Measurements from ENCODE around the gene LBH. TPM values are rescaled to one million over a fixed set of nuclear protein-coding genes. Genes with fewer than 3 reads are reported as not detected.

Gene LBH
- total and polyA plus RNA-seq, 2 experiments from 2014 or later, result 162 to 285 TPM

- Histone ChIP-seq H3K4me1 (ENCODE audit: insufficient read depth) (peaks cover 18% of the 10 kb centered on the region), H3K9ac (no peak overlapping the region), H3K9me2 (ENCODE audit: insufficient read depth) (no peaks in the 10 kb centered on the region), H3K79me2 (ENCODE audit: insufficient read depth) (peaks cover 72% of the 10 kb centered on the region), H3K4me3 (no peak overlapping the region), H3K4me2 (ENCODE audit: unreplicated experiment) (no peak overlapping the region), H3K27me3 (replicated peaks; ENCODE audit: insufficient read depth) (no peaks in the 10 kb centered on the region), H3K27ac (no peak overlapping the region), H3F3A (ENCODE audit: insufficient read depth) (peaks cover 93% of the 10 kb centered on the region), H4K20me1 (ENCODE audit: insufficient read depth) (peaks cover 8% of the 10 kb centered on the region; the same call in 1 of the 2 replicates), H3K9me3 (ENCODE audit: low read depth) (no peaks in the 10 kb centered on the region), H3K36me3 (ENCODE audit: low read depth) (peaks cover 65% of the 10 kb centered on the region), H2AFZ (no peak overlapping the region)
- TF ChIP-seq EZH2phosphoT487 (IDR thresholded peaks at IDR 0.05; ENCODE audit: insufficient read depth, low read depth), result no peak
- no peak for DNase-seq
- 90 to 92% methylated on average over 17 of the region's 17 CpGs for WGBS, 2 experiments (ENCODE audit: low coverage in 1 of 2, low lambda C conversion rate in 2 of 2, missing lambda C conversion rate in 2 of 2)
- in situ Hi-C loops (cut with MboI), result no loop called here
Measured at GRCh38 chr2:30257266-30258214, 26.2 kb downstream of the LBH start.

GRCh38 chr2:30259071-30259470 lies 27.7 kb downstream of the LBH start:
- WGBS, 2 experiments (ENCODE audit: low coverage in 1 of 2, low lambda C conversion rate in 2 of 2, missing lambda C conversion rate in 2 of 2), result 94 to 96% methylated on average over 11 to 16 of the region's 16 CpGs
- in situ Hi-C loops (cut with MboI), result no loop called here
- H3K4me1 ChIP-seq (ENCODE audit: insufficient read depth), result peaks cover 2% of the 10 kb centered on the region; the same call in 1 of the 2 replicates
- no peaks in the 10 kb centered on the region for H3K9me3 ChIP-seq (ENCODE audit: low read depth)
- H3K4me3 ChIP-seq, result no peak overlapping the region
- DNase-seq, result no peak
- H4K20me1 ChIP-seq (ENCODE audit: insufficient read depth), result peaks cover 2% of the 10 kb centered on the region; the same call in 1 of the 2 replicates
- no peaks in the 10 kb centered on the region for H3K27me3 ChIP-seq (replicated peaks; ENCODE audit: insufficient read depth)
- H3K27ac ChIP-seq, result 0 out of 2 replicates have a peak overlapping the region, but pooled peaks have one; percentile 12
- H3K9me2 ChIP-seq (ENCODE audit: insufficient read depth), result no peaks in the 10 kb centered on the region
- H3K4me2 ChIP-seq (ENCODE audit: unreplicated experiment), result no peak overlapping the region
- TF ChIP-seq EZH2 (IDR thresholded peaks at IDR 0.05; ENCODE audit: insufficient read depth, poor library complexity, severe bottlenecking) (no peak), EZH2phosphoT487 (IDR thresholded peaks at IDR 0.05; ENCODE audit: insufficient read depth, low read depth) (no peak)
- no peak overlapping the region for H3K9ac ChIP-seq
- peaks cover 59% of the 10 kb centered on the region for H3K36me3 ChIP-seq (ENCODE audit: low read depth)
- peaks cover 87% of the 10 kb centered on the region for H3F3A ChIP-seq (ENCODE audit: insufficient read depth)
- H3K79me2 ChIP-seq (ENCODE audit: insufficient read depth), result peaks cover 57% of the 10 kb centered on the region
- no peak overlapping the region for H2AFZ ChIP-seq

- no peaks in the 10 kb centered on the region for H3K27me3 ChIP-seq (replicated peaks; ENCODE audit: insufficient read depth)
- H3K27ac ChIP-seq, result no peak overlapping the region
- no peaks in the 10 kb centered on the region for H3K4me1 ChIP-seq (ENCODE audit: insufficient read depth)
- H3K36me3 ChIP-seq (ENCODE audit: low read depth), result peaks cover 58% of the 10 kb centered on the region
- H3K9ac ChIP-seq, result no peak overlapping the region
- WGBS, 2 experiments (ENCODE audit: low coverage in 1 of 2, low lambda C conversion rate in 2 of 2, missing lambda C conversion rate in 2 of 2), result 89 to 96% methylated on average over 3 of the region's 3 CpGs
- H3K79me2 ChIP-seq (ENCODE audit: insufficient read depth), result peaks cover 47% of the 10 kb centered on the region
- no peaks in the 10 kb centered on the region for H3K9me2 ChIP-seq (ENCODE audit: insufficient read depth)
- no peak for DNase-seq
- H3K9me3 ChIP-seq (ENCODE audit: low read depth), result no peaks in the 10 kb centered on the region
- H4K20me1 ChIP-seq (ENCODE audit: insufficient read depth), result peaks cover 2% of the 10 kb centered on the region; the same call in 1 of the 2 replicates
- no peak overlapping the region for H2AFZ ChIP-seq
- TF ChIP-seq EZH2 (IDR thresholded peaks at IDR 0.05; ENCODE audit: insufficient read depth, poor library complexity, severe bottlenecking) (no peak), EZH2phosphoT487 (IDR thresholded peaks at IDR 0.05; ENCODE audit: insufficient read depth, low read depth) (no peak)
- H3F3A ChIP-seq (ENCODE audit: insufficient read depth), result peaks cover 89% of the 10 kb centered on the region
- H3K4me3 ChIP-seq, result no peak overlapping the region
- in situ Hi-C loops (cut with MboI), result no loop called here
- no peak overlapping the region for H3K4me2 ChIP-seq (ENCODE audit: unreplicated experiment)
Measured at GRCh38 chr2:30259827-30260679, 28.7 kb downstream of the LBH start.

- no peak overlapping the region for H2AFZ ChIP-seq
- no peak overlapping the region for H3K27ac ChIP-seq
- H3K4me2 ChIP-seq (ENCODE audit: unreplicated experiment), result no peak overlapping the region
- in situ Hi-C loops (cut with MboI), result no loop called here
- H3F3A ChIP-seq (ENCODE audit: insufficient read depth), result peaks cover 91% of the 10 kb centered on the region
- no peak for TF ChIP-seq EZH2phosphoT487 (IDR thresholded peaks at IDR 0.05; ENCODE audit: insufficient read depth, low read depth)
- no peak for TF ChIP-seq EZH2 (IDR thresholded peaks at IDR 0.05; ENCODE audit: insufficient read depth, poor library complexity, severe bottlenecking)
- 90 to 95% methylated on average over 2 of the region's 2 CpGs for WGBS, 2 experiments (ENCODE audit: low coverage in 1 of 2, low lambda C conversion rate in 2 of 2, missing lambda C conversion rate in 2 of 2)
- no peaks in the 10 kb centered on the region for H3K27me3 ChIP-seq (replicated peaks; ENCODE audit: insufficient read depth)
- H3K79me2 ChIP-seq (ENCODE audit: insufficient read depth), result peaks cover 38% of the 10 kb centered on the region
- peaks cover 7% of the 10 kb centered on the region for H3K4me1 ChIP-seq (ENCODE audit: insufficient read depth)
- no peak overlapping the region for H3K9ac ChIP-seq
- no peak for DNase-seq
- H3K36me3 ChIP-seq (ENCODE audit: low read depth), result peaks cover 55% of the 10 kb centered on the region
- no peaks in the 10 kb centered on the region for H3K9me2 ChIP-seq (ENCODE audit: insufficient read depth)
- H3K4me3 ChIP-seq, result no peak overlapping the region
- H3K9me3 ChIP-seq (ENCODE audit: low read depth), result no peaks in the 10 kb centered on the region
- H4K20me1 ChIP-seq (ENCODE audit: insufficient read depth), result peaks cover 2% of the 10 kb centered on the region; the same call in 1 of the 2 replicates
Measured at GRCh38 chr2:30260941-30261340, 29.6 kb downstream of the LBH start.

Measured in GM23248 (cell line).